GM10266 (cell line): ENCODE measurements around the gene CAPN7.

ENCODE experiments used
- DNase-seq: peaks from one replicate; pipeline ENCODE4 v3.0.0; 2012; ENCODE audit errors: extremely low spot score
- CTCF ChIP-seq: IDR thresholded peaks from 2 replicates; pipeline ENCODE4 v1.5.1; 2012; ENCODE audit warnings: mild to moderate bottlenecking, low read depth; ENCODE audit not compliant: control insufficient read depth, insufficient read depth; ENCODE audit errors: missing control alignments

The CAPN7 gene

DNA sequence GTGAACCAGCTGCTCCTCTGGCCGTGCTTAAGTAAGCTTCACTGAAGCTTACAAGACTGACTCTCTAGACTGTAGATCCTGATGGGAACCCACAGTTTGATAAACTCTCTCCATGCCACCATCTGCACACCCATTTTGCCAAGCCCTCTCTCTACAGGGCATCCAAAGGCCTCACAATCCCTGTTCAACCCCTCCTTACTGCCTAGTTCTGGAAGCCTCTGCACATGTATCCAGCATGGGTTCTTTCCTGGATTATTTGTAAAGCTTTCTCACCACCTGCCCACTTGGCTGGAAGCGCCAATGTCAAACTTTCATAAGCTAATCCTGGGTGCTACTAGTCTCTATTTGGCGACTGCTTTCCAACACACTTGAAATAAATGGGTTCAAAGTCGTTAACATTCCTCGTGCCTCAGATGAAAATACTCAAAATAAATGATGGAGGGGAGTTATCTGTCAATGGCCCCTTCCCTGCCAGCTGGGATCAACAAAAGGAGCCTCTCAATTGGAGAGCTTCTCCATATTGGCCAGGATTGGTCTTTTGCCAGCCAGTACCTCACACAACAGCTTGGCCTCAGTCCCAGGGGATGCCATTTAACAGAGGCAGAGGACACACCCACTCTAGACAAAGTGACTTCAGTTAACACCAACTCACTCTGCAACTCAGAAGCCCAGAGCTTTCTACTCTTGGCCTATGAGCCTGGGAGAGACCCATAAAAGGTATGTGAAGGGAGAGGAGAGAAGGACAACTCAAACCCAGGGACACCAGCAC is 78.3 kb downstream of the CAPN7 start:
- DNase-seq: no peak
- no peak for TF ChIP-seq CTCF

DNA sequence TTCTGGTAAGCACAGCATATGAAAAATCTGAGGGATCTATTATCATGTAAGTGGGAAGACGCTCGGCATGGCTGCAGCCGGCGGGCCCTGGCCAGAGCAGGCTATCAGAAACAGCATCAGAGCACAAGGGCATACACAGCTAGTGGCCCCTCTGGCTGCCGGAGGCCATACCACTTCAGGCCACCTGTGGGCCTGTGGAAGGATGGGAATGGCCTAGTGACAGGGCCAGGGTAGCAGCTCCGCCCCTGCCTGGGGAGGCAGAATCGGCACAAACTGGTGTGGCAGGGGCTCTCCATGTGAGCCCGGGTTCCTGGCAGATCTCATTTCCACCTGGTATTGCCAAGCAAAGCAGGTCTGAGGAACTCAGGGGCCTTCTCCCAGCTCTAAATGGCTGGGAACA is 80.0 kb downstream of the CAPN7 start:
- DNase-seq: no peak
- no peak for TF ChIP-seq CTCF

DNA sequence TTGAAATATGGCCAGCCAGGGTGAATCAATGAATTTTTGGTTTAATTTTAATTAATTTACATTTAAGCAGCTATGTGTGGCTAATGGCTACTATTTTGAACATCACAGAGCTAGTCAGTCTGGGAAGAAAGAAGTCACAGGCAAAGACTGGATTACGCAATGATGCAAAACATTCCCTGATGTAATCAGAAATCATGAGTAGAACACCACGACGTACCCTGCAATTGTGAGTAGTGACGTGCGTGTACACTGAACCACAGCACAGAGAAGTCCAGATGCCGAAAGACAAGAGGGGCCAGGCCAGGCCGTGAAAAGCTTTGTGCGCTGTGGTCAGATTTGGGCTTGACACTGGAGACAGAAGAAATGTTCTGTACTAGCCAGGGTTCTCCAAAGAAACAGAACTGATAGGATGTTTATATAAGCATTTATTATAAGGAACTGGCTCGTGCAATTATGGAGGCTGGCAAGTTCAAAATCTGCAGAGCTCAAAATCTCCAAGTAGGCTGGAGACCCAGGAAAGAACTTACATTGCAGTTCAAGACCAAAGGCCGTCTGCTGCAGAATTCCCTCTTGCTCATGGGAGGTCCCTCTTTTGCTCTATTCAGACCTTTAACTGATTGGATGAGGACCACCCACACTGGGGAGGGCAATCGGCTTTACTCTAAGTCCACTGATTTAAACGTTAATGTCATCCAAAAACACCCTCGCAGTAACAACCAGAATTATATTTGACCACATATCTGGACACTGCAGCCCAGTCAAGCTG is 81.7 kb downstream of the CAPN7 start:
- TF ChIP-seq CTCF: no peak
- no peak for DNase-seq

GRCh38 chr3:15288331-15289035 is 82.4 kb downstream of the CAPN7 start:
- DNase-seq: no peak
- no peak for TF ChIP-seq CTCF

GRCh38 chr3:15289661-15290060 is 83.6 kb downstream of the CAPN7 start:
- no peak for TF ChIP-seq CTCF
- no peak for DNase-seq

DNA sequence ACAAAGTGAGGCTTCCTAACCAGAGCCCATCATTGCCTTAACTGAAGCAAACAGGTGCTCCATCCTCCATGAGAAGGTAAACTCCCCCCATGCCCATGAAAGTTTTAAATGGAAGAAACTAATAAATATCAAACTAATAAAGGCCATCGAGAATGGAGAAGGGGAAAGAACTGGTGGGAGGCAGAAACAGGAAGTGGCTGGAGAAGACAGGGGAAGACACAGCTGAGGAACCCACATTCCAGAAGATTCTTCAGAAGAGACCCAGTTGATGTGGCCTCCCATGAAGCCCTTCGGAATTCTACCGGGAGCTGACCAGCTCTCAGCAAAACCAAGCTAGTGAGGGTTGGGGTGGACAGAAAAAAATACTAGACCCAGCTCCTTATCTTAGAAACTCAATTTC is 84.7 kb downstream of the CAPN7 start:
- DNase-seq: no peak
- TF ChIP-seq CTCF: no peak
